CD4-positive, alpha-beta memory T cell (primary cell): ENCODE data around the gene METAP1D. TPM values are rescaled to one million over a fixed set of nuclear protein-coding genes. Genes with fewer than 3 reads are reported as not detected.

ENCODE experiments used
- CTCF ChIA-PET: fragments of 350-600 bp; sonication (Branson Sonifier 250); formaldehyde crosslinking; loops from one replicate; lab custom pipeline; 2021; ENCODE audit warnings: inconsistent platforms; ENCODE audit not compliant: partially characterized antibody; lab: Charles Lee
- POLR2A ChIA-PET: fragments of 350-600 bp; sonication (Branson Sonifier 250); formaldehyde crosslinking; loops from one replicate; lab custom pipeline; 2021; ENCODE audit not compliant: partially characterized antibody; lab: Charles Lee
- DNase-seq, 5 donors: peaks; one replicate each; pipeline versions ENCODE4 v3.0.0 to v3.0.0-alpha.2; 2020 to 2022; ENCODE audit warnings: mixed read lengths in 1 of 5
- H3K27ac ChIP-seq: one replicate; pipeline ENCODE4 v1.7.0; 2013; ENCODE audit warnings: low read depth, low read length
- H3K27me3 ChIP-seq: 2 replicates; pipeline ENCODE4 v1.7.0; 2013; ENCODE audit warnings: mild to moderate bottlenecking, low read length, moderate library complexity; ENCODE audit not compliant: insufficient read depth
- H3K36me3 ChIP-seq: 2 replicates; pipeline ENCODE4 v1.7.0; 2013; ENCODE audit warnings: mild to moderate bottlenecking, low read length, moderate library complexity; ENCODE audit not compliant: insufficient read depth
- H3K4me1 ChIP-seq: 2 replicates; pipeline ENCODE4 v1.7.0; 2013; ENCODE audit warnings: mild to moderate bottlenecking, low read length, moderate library complexity; ENCODE audit not compliant: insufficient read depth
- H3K4me3 ChIP-seq, 2 donors: one replicate each; pipeline ENCODE4 v1.7.0; 2013; ENCODE audit warnings: low read length in 2 of 2, mild to moderate bottlenecking in 1 of 2
- H3K9me3 ChIP-seq, 2 donors: one replicate each; pipeline ENCODE4 v1.7.0; 2013; ENCODE audit warnings: low read length in 2 of 2, control low read depth in 1 of 2; ENCODE audit not compliant: control insufficient read depth in 1 of 2
- H3K27ac Mint-ChIP-seq, 7 donors: one replicate each; pipeline ENCODE4 v1.8.0; 2020 to 2021; ENCODE audit warnings: mixed read lengths in 7 of 7, mild to moderate bottlenecking in 6 of 7, inconsistent platforms in 3 of 7, moderate library complexity in 3 of 7
- H3K27me3 Mint-ChIP-seq, 2 donors: one replicate each; pipeline ENCODE4 v1.8.0; 2020 to 2021; ENCODE audit warnings: mixed read lengths in 2 of 2
- H3K36me3 Mint-ChIP-seq, 2 donors: one replicate each; pipeline ENCODE4 v1.8.0; 2020 to 2021; ENCODE audit warnings: mixed read lengths in 2 of 2, inconsistent platforms in 1 of 2, mild to moderate bottlenecking in 1 of 2
- H3K4me1 Mint-ChIP-seq, 4 donors: one replicate each; pipeline ENCODE4 v1.8.0; 2020 to 2021; ENCODE audit warnings: mixed read lengths in 4 of 4, mild to moderate bottlenecking in 1 of 4
- H3K4me3 Mint-ChIP-seq, 8 donors: one replicate each; pipeline ENCODE4 v1.8.0; 2020 to 2021; ENCODE audit warnings: mixed read lengths in 8 of 8, mild to moderate bottlenecking in 7 of 8, moderate library complexity in 6 of 8, inconsistent platforms in 3 of 8
- H3K9me3 Mint-ChIP-seq, 8 donors: one replicate each; pipeline ENCODE4 v1.8.0; 2020 to 2021; ENCODE audit warnings: mixed read lengths in 8 of 8, mild to moderate bottlenecking in 5 of 8, inconsistent platforms in 3 of 8, moderate library complexity in 1 of 8
- intact Hi-C: fragments of 100-400 bp; cut with micrococcal nuclease; formaldehyde crosslinking; loops from one replicate; pipeline ENCODE4 v1.15.1; 2023
- polyA plus RNA-seq, 2 donors: library from polyadenylated mRNA; unstranded; fragments of 300-500 nt; fragmentation: Illumina TruSeq; gene quantifications; one replicate each; pipeline ENCODE4 v1.2.3, GENCODE V29; 2021
- total RNA-seq, 2 experiments: library from RNA; stranded (reverse); gene quantifications; one replicate each; pipeline ENCODE4 v1.2.3, GENCODE V29; 2021

METAP1D gene
- total and polyA plus RNA-seq, 4 experiments from 2014 or later: 3.5 to 7.3 (median 6.5) TPM

- CTCF ChIA-PET: no interaction called here
- Mint-ChIP-seq H3K4me1 (peaks cover 23 to 32% (median 27%) of the 10 kb centered on the region in 4 donors), H3K9me3 (no peaks in the 10 kb centered on the region), H3K4me3 (no peak overlapping the region), H3K36me3 (peaks cover 3 to 6% of the 10 kb centered on the region in 2 donors), H3K27me3 (no peaks in the 10 kb centered on the region), H3K27ac (peak overlapping the region in 1 of 7 donors; percentile 1)
- Histone ChIP-seq H3K9me3 (no peaks in the 10 kb centered on the region), H3K4me1 (peaks cover 16% of the 10 kb centered on the region), H3K27me3 (no peaks in the 10 kb centered on the region), H3K27ac (no peak overlapping the region), H3K36me3 (no peaks in the 10 kb centered on the region), H3K4me3 (no peak overlapping the region)
- intact Hi-C loops: loop anchor here (5.0 kb wide), 1 partner anchor 502 kb away; no protein-coding TSS in a partner anchor
- POLR2A ChIA-PET: no interaction called here
- DNase-seq: no peak
Observed at GRCh38 chr2:171959998-171960397, 39.8 kb upstream of the METAP1D start.

DNA sequence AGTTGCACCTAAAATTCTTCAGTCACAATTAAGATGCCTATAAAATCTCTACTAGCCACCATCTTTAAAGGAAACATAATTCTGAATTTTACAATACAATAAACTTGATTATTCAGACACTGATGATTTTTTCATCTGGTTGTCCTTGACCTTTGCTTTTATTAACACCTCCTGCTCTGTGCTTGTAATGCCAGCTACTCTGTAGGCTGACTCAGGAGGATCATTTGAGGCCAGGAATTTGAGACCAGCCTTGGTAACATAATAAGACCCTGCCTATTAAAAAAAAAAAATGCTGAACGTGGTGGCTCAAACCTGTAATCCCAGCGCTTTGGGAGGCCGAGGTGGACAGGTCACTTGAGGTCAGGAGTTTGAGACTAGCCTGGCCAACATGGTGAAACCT is 39.2 kb upstream of the METAP1D start:
- Mint-ChIP-seq H3K9me3 (no peaks in the 10 kb centered on the region), H3K4me1 (peaks cover 24 to 33% (median 28%) of the 10 kb centered on the region in 4 donors), H3K27ac (no peak overlapping the region), H3K27me3 (no peaks in the 10 kb centered on the region), H3K4me3 (no peak overlapping the region), H3K36me3 (peaks cover 0 to 3% of the 10 kb centered on the region in 2 donors)
- no peaks in the 10 kb centered on the region for H3K9me3 ChIP-seq
- DNase-seq: no peak
- no peaks in the 10 kb centered on the region for H3K36me3 ChIP-seq
- H3K27ac ChIP-seq: no peak overlapping the region
- no peak overlapping the region for H3K4me3 ChIP-seq
- no peaks in the 10 kb centered on the region for H3K27me3 ChIP-seq
- ChIA-PET CTCF (no interaction called here), POLR2A (no interaction called here)
- H3K4me1 ChIP-seq: peaks cover 19% of the 10 kb centered on the region
- intact Hi-C loops: no loop called here

GRCh38 chr2:171963198-171963597 is 36.6 kb upstream of the METAP1D start:
- intact Hi-C loops: no loop called here
- peaks cover 7% of the 10 kb centered on the region for H3K36me3 ChIP-seq
- H3K4me3 Mint-ChIP-seq: peak overlapping the region in 4 of 8 donors; percentile 3 to 36 (median 20)
- H3K9me3 ChIP-seq: no peaks in the 10 kb centered on the region
- no peaks in the 10 kb centered on the region for H3K27me3 Mint-ChIP-seq
- no peaks in the 10 kb centered on the region for H3K9me3 Mint-ChIP-seq
- CTCF ChIA-PET: no interaction called here
- H3K4me1 ChIP-seq: peaks cover 24% of the 10 kb centered on the region
- DNase-seq: no peak
- no peak overlapping the region for H3K4me3 ChIP-seq
- POLR2A ChIA-PET: no interaction called here
- peak overlapping the region in 1 of 7 donors; percentile 42 for H3K27ac Mint-ChIP-seq
- no peak overlapping the region for H3K27ac ChIP-seq
- H3K27me3 ChIP-seq: no peaks in the 10 kb centered on the region
- peaks cover 27 to 40% (median 31%) of the 10 kb centered on the region in 4 donors for H3K4me1 Mint-ChIP-seq
- H3K36me3 Mint-ChIP-seq: peaks cover 11 to 15% of the 10 kb centered on the region in 2 donors

DNA sequence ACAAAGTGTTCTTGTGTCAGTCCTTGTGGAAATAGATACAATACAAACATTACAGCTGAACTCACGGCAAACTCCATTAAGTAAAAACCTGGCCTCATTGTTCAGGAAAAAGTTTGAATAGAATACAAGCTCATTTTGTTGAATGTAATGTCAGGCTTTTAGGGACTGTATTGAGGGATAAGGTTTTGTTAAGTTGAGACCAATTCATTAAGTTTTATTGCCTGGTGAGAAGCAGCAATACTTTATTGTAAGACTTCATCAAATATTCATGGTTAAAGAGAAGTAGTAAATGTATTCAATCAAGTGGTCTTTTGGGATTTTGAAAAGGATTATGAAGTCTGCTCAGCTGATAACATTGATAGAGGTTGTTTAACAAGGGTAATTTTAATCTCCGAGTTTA is 35.4 kb upstream of the METAP1D start:
- Histone ChIP-seq H3K27ac (no peak overlapping the region), H3K27me3 (no peaks in the 10 kb centered on the region), H3K9me3 (no peaks in the 10 kb centered on the region), H3K4me3 (no peak overlapping the region), H3K4me1 (peaks cover 24% of the 10 kb centered on the region), H3K36me3 (peaks cover 7% of the 10 kb centered on the region)
- no peaks in the 10 kb centered on the region for H3K27me3 Mint-ChIP-seq
- H3K4me1 Mint-ChIP-seq: peaks cover 27 to 40% (median 31%) of the 10 kb centered on the region in 4 donors
- peaks cover 18 to 21% of the 10 kb centered on the region in 2 donors for H3K36me3 Mint-ChIP-seq
- POLR2A ChIA-PET: no interaction called here
- no peak overlapping the region for H3K27ac Mint-ChIP-seq
- H3K9me3 Mint-ChIP-seq: no peaks in the 10 kb centered on the region
- CTCF ChIA-PET: interaction anchor here (0.8 kb wide), 1 partner anchor 11 kb away, joined by 4 read pairs; no protein-coding TSS in a partner anchor
- no peak for DNase-seq
- intact Hi-C loops: no loop called here
- no peak overlapping the region for H3K4me3 Mint-ChIP-seq

- H3K36me3 ChIP-seq: peaks cover 7% of the 10 kb centered on the region
- H3K4me3 Mint-ChIP-seq: no peak overlapping the region
- no peak overlapping the region for H3K27ac Mint-ChIP-seq
- no peak overlapping the region for H3K27ac ChIP-seq
- ChIA-PET CTCF (no interaction called here), POLR2A (no interaction called here)
- no peaks in the 10 kb centered on the region for H3K27me3 Mint-ChIP-seq
- peaks cover 22 to 33% (median 29%) of the 10 kb centered on the region in 4 donors for H3K4me1 Mint-ChIP-seq
- no peaks in the 10 kb centered on the region for H3K27me3 ChIP-seq
- H3K36me3 Mint-ChIP-seq: peaks cover 21 to 26% of the 10 kb centered on the region in 2 donors
- peaks cover 24% of the 10 kb centered on the region for H3K4me1 ChIP-seq
- intact Hi-C loops: no loop called here
- no peaks in the 10 kb centered on the region for H3K9me3 ChIP-seq
- H3K9me3 Mint-ChIP-seq: no peaks in the 10 kb centered on the region
- no peak for DNase-seq
- H3K4me3 ChIP-seq: no peak overlapping the region
Observed at GRCh38 chr2:171965238-171965637, 34.5 kb upstream of the METAP1D start.

GRCh38 chr2:171965661-171966060 is 34.1 kb upstream of the METAP1D start:
- Mint-ChIP-seq H3K27ac (no peak overlapping the region), H3K4me1 (peaks cover 22 to 33% (median 29%) of the 10 kb centered on the region in 4 donors), H3K4me3 (no peak overlapping the region), H3K27me3 (no peaks in the 10 kb centered on the region), H3K36me3 (peaks cover 21 to 26% of the 10 kb centered on the region in 2 donors), H3K9me3 (no peaks in the 10 kb centered on the region)
- H3K36me3 ChIP-seq: peaks cover 7% of the 10 kb centered on the region
- POLR2A ChIA-PET: no interaction called here
- H3K4me1 ChIP-seq: peaks cover 24% of the 10 kb centered on the region
- H3K4me3 ChIP-seq: no peak overlapping the region
- peak in 4 of 5 donors; percentile 10 to 22 (median 16) for DNase-seq
- H3K27ac ChIP-seq: no peak overlapping the region
- intact Hi-C loops: no loop called here
- H3K27me3 ChIP-seq: no peaks in the 10 kb centered on the region
- H3K9me3 ChIP-seq: no peaks in the 10 kb centered on the region
- CTCF ChIA-PET: no interaction called here

DNA sequence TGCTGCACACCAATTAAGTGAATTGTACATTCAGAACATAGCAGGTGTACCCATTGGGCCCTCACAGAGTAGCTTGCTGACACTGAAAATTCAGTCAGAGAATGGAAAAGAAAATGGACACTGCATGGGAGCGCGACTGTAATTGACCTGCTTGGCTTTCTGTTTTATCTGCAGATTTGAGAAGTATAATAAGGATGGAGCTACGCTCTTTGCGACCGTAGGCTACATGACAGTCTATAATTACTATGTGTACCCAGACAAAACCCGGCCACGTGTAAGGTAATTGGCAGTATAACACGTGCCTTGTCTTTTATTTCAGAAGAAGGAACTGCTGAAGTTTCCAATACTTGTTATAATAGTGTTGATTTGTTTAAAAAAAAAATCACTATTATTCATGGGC is 33.5 kb upstream of the METAP1D start:
- no peaks in the 10 kb centered on the region for H3K27me3 ChIP-seq
- peaks cover 24% of the 10 kb centered on the region for H3K4me1 ChIP-seq
- peaks cover 21 to 31% (median 28%) of the 10 kb centered on the region in 4 donors for H3K4me1 Mint-ChIP-seq
- peaks cover 23 to 27% of the 10 kb centered on the region in 2 donors for H3K36me3 Mint-ChIP-seq
- H3K27ac ChIP-seq: no peak overlapping the region
- POLR2A ChIA-PET: no interaction called here
- H3K27ac Mint-ChIP-seq: no peak overlapping the region
- DNase-seq: no peak
- H3K27me3 Mint-ChIP-seq: no peaks in the 10 kb centered on the region
- no peaks in the 10 kb centered on the region for H3K9me3 Mint-ChIP-seq
- H3K36me3 ChIP-seq: peaks cover 7% of the 10 kb centered on the region
- intact Hi-C loops: no loop called here
- CTCF ChIA-PET: no interaction called here
- no peak overlapping the region for H3K4me3 Mint-ChIP-seq
- H3K9me3 ChIP-seq: no peaks in the 10 kb centered on the region
- no peak overlapping the region for H3K4me3 ChIP-seq
